Left lobe of liver (tissue), 1 donor: Measurements from ENCODE around the gene IL4R. TPM values are rescaled to one million over a fixed set of nuclear protein-coding genes. Genes with fewer than 3 reads are reported as not detected.

Experiments used
- total RNA-seq: library from RNA; stranded (reverse); gene quantifications from one replicate; pipeline ENCODE4 v1.2.1, GENCODE V29; 2021
- donor health status: DM: no; HTN: yes; CAD: no.

Gene IL4R
- total RNA-seq, 1 donor from 2014 or later = 51.4 TPM

Other genes with a start within 250 kb of the IL4R start
- not detected for gene C16orf82, start 247.0 kb upstream of the IL4R start, total RNA-seq
- 73.7 TPM for gene KDM8, start 110.4 kb upstream of the IL4R start, total RNA-seq
- 27.9 TPM for gene NSMCE1, start 45.2 kb upstream of the IL4R start, total RNA-seq
- gene IL21R, start 88.2 kb downstream of the IL4R start, total RNA-seq = 0.33 TPM
- gene GTF3C1, start 235.9 kb downstream of the IL4R start, total RNA-seq = 34.2 TPM
- 7.1 TPM for gene KATNIP, start 236.2 kb downstream of the IL4R start, total RNA-seq